ENCODE measurements around the gene STOX2.

- TF ChIP-seq CTCF (IDR thresholded peaks at IDR 0.05) (no peak), POLR2A (IDR thresholded peaks at IDR 0.05) (no peak)
These were observed 55.9 kb downstream of the STOX2 start for GRCh38 chr4:183960962-183961541.
